HG03135 (cell line): Measurements from ENCODE around the gene DBP.

Experiments used
- ATAC-seq: cut with Tn5 transposase; IDR thresholded peaks from one replicate; pipeline ENCODE4 v1.9.1; 2021; ENCODE audit warnings: mild to moderate bottlenecking, moderate library complexity; ENCODE audit not compliant: unreplicated experiment

DBP gene

GRCh38 chr19:48582168-48582567, 55.0 kb downstream of the DBP start:
- no peak for ATAC-seq
